Gastrocnemius medialis (tissue), 4 donors: ENCODE measurements around the gene CMTM4.

Experiments used
- POLR2A ChIP-seq, 2 donors: fragments of 450-650 bp; IDR thresholded peaks; one replicate each; pipeline ENCODE4 v1.6.1; 2017; ENCODE audit warnings: antibody characterized with exemption in 2 of 2, mild to moderate bottlenecking in 2 of 2, moderate library complexity in 2 of 2
- TF ChIP-seq, protein P1 (sequence below), 5 experiments: fragments of 450-650 bp in 3 of 5; fragments of 200-600 bp in 2 of 5; sonication (generic) in 2 of 5; IDR thresholded peaks in 4 of 5; conservative IDR thresholded peaks in 1 of 5; 1 replicate in 4 of 5; 2 replicates in 1 of 5; pipeline ENCODE4 v1.5.1; 2016 to 2019; ENCODE audit warnings: antibody characterized with exemption in 5 of 5, mild to moderate bottlenecking in 3 of 5, moderate library complexity in 3 of 5

DNA sequence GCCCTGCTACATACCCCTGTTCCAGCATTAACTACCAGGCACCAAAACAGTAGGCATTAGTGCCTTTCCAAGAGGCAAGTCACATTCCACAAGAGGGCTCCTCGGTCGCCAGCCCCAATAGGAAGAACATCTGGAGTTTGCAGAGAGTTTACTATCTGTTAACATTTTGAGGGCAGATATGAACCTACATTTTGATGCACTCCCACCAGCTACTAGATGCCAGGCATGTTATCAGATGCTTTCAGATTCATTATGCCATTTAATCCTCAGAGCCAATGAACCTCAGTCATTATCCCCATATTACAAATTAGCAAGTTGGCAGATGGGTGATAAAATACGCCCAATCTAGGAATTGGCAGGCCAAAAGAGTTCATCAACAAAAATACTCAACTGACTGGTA, 121.5 kb downstream of the CMTM4 start:
- TF ChIP-seq, protein P1, sequence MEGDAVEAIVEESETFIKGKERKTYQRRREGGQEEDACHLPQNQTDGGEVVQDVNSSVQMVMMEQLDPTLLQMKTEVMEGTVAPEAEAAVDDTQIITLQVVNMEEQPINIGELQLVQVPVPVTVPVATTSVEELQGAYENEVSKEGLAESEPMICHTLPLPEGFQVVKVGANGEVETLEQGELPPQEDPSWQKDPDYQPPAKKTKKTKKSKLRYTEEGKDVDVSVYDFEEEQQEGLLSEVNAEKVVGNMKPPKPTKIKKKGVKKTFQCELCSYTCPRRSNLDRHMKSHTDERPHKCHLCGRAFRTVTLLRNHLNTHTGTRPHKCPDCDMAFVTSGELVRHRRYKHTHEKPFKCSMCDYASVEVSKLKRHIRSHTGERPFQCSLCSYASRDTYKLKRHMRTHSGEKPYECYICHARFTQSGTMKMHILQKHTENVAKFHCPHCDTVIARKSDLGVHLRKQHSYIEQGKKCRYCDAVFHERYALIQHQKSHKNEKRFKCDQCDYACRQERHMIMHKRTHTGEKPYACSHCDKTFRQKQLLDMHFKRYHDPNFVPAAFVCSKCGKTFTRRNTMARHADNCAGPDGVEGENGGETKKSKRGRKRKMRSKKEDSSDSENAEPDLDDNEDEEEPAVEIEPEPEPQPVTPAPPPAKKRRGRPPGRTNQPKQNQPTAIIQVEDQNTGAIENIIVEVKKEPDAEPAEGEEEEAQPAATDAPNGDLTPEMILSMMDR (IDR thresholded peaks at IDR 0.05 in 4 of 5, conservative IDR thresholded peaks at IDR 0.05 in 1 of 5), result no peak
- TF ChIP-seq POLR2A (IDR thresholded peaks at IDR 0.05), result no peak
